ENCODE results near the gene PTF1A. TPM values are rescaled to one million over a fixed set of nuclear protein-coding genes. Genes with fewer than 3 reads are reported as not detected.

Gene PTF1A
- total and polyA plus RNA-seq, 2 experiments from 2014 or later, result not detected

DNA sequence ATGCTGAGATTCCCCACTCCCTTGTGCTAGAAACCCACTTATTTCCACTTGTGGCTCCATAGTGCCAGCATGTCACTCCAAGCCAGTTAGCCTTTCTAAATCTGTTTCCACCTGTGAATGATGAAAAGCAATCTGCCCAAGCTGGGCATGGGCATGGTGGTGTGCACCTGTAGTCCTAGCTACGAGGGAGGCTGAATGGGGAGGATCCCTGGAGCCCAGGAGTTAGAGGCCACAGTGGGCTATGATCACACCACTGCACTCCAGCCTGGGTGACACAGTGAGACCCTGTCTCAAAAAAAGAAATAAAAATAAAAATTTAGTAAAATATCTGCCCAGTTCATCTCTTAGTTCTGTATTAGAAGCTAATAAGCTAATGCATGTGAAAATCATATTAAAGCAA, 5.0 kb upstream of the PTF1A start:
- H3K27me3 ChIP-seq, result peaks cover 70% of the 10 kb centered on the region
- H3K27ac ChIP-seq, result no peak overlapping the region

DNA sequence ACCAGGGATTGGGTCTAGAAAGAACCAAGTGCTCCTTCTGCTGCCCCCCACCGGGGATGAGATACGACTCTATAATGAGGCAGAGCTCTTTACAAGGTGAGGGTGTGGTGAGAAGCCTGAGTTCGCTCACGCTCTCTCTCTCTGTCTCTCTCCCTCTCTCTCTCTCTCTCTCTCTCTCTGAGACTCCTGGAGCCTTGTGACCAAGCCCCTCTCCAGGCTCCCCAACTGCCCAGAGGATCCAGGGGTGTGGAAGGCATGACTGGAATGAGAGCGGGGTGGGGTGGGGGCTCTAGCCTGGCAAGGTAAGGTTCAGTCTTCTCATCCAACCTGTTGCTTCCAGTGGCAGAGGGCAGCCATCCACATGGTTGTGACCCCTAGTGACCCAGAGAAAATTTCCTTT, 3.1 kb upstream of the PTF1A start:
- no peak overlapping the region for H2AFZ ChIP-seq
- no peaks in the 10 kb centered on the region for H4K20me1 ChIP-seq (ENCODE audit: insufficient read depth, poor library complexity, severe bottlenecking)
- no peaks in the 10 kb centered on the region for H3K79me2 ChIP-seq
- TF ChIP-seq EZH2 (IDR thresholded peaks at IDR 0.05; ENCODE audit: borderline replicate concordance) (no peak), EZH2phosphoT487 (IDR thresholded peaks at IDR 0.05; ENCODE audit: low read depth, severe bottlenecking, unreplicated experiment) (no peak)
- TF ChIP-seq, protein P1, sequence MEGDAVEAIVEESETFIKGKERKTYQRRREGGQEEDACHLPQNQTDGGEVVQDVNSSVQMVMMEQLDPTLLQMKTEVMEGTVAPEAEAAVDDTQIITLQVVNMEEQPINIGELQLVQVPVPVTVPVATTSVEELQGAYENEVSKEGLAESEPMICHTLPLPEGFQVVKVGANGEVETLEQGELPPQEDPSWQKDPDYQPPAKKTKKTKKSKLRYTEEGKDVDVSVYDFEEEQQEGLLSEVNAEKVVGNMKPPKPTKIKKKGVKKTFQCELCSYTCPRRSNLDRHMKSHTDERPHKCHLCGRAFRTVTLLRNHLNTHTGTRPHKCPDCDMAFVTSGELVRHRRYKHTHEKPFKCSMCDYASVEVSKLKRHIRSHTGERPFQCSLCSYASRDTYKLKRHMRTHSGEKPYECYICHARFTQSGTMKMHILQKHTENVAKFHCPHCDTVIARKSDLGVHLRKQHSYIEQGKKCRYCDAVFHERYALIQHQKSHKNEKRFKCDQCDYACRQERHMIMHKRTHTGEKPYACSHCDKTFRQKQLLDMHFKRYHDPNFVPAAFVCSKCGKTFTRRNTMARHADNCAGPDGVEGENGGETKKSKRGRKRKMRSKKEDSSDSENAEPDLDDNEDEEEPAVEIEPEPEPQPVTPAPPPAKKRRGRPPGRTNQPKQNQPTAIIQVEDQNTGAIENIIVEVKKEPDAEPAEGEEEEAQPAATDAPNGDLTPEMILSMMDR (IDR thresholded peaks at IDR 0.05; ENCODE audit: poor library complexity), result no peak
- H3K36me3 ChIP-seq (replicated peaks; ENCODE audit: insufficient read depth, low read depth), result no peaks in the 10 kb centered on the region
- 30% methylated on average over 5 of the region's 5 CpGs for WGBS (ENCODE audit: low lambda C conversion rate, missing lambda C conversion rate)
- H3K9me2 ChIP-seq (replicated peaks; ENCODE audit: insufficient read depth), result no peaks in the 10 kb centered on the region
- H3K4me3 ChIP-seq, result no peak overlapping the region
- H3K27me3 ChIP-seq, result peaks cover 66% of the 10 kb centered on the region
- no peak for DNase-seq (ENCODE audit: low spot score)
- H3K9me3 ChIP-seq (ENCODE audit: low read depth), result no peaks in the 10 kb centered on the region
- H3K4me2 ChIP-seq, result no peak overlapping the region
- no peak overlapping the region for H3K27ac ChIP-seq
- H3K4me1 ChIP-seq (ENCODE audit: insufficient read depth), result no peaks in the 10 kb centered on the region

More for the DNA sequence above, 5.0 kb upstream of the PTF1A start:
- TF ChIP-seq EZH2phosphoT487 (IDR thresholded peaks at IDR 0.05; ENCODE audit: low read depth, severe bottlenecking, unreplicated experiment) (no peak), EZH2 (IDR thresholded peaks at IDR 0.05; ENCODE audit: borderline replicate concordance) (no peak)
- TF ChIP-seq, protein P1 (IDR thresholded peaks at IDR 0.05; ENCODE audit: poor library complexity), result no peak
- Histone ChIP-seq H3K9me3 (ENCODE audit: low read depth) (no peaks in the 10 kb centered on the region), H4K20me1 (ENCODE audit: insufficient read depth, poor library complexity, severe bottlenecking) (no peaks in the 10 kb centered on the region), H3K4me3 (no peak overlapping the region), H2AFZ (no peak overlapping the region), H3K4me2 (no peak overlapping the region), H3K9me2 (replicated peaks; ENCODE audit: insufficient read depth) (no peaks in the 10 kb centered on the region), H3K79me2 (no peaks in the 10 kb centered on the region), H3K4me1 (ENCODE audit: insufficient read depth) (no peaks in the 10 kb centered on the region), H3K36me3 (replicated peaks; ENCODE audit: insufficient read depth, low read depth) (no peaks in the 10 kb centered on the region)
- DNase-seq (ENCODE audit: low spot score), result no peak
- WGBS (ENCODE audit: low lambda C conversion rate, missing lambda C conversion rate), result 80% methylated on average over 1 of the region's 1 CpG

DNA sequence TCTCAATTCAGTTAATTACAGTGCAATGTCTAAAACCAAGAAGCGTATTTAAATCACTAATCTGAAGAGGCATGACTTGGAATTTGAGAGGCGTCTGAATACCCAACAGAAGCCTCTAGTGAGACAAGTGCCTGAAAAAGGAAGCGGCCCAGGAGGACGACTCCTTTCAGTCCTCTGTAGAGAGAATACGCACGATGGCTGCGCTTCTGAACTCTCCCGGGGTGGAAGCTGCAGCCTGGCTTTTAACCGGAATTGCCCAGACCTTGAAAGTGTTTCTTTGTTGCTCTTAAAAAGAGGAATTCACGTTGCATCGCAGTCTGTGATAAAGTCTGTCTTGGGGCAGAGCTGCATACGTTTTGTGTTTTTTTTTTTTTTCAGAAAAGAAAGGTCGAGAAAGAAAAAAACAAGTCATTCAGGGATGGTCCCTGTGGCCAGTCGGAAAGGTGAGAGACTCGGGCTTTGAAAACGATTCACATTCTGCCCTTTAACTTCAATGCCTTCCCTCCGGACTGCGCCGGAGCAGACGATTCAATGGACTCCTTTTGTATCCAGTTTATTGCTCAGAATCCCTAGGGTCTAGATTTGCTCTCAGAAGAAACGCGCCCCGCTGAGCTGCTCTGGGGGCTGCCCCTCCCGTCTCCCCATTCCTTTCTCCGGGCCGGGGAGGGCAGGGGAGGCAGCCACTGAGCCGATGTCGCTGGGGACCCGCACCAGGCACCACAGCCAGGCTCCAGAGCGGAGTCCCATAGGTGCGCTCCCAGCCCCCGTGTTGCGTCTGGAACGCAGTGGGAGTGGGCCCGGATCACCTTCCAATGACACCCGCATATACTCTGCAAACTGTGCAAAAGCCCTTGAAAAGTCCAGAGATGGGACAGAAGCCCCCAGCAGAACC, 994 bp upstream of the PTF1A start:
- no peak for DNase-seq (ENCODE audit: low spot score)
- Histone ChIP-seq H2AFZ (no peak overlapping the region), H3K9me2 (replicated peaks; ENCODE audit: insufficient read depth) (no peaks in the 10 kb centered on the region), H3K9me3 (ENCODE audit: low read depth) (no peaks in the 10 kb centered on the region), H3K36me3 (replicated peaks; ENCODE audit: insufficient read depth, low read depth) (no peaks in the 10 kb centered on the region), H4K20me1 (ENCODE audit: insufficient read depth, poor library complexity, severe bottlenecking) (no peaks in the 10 kb centered on the region), H3K79me2 (no peaks in the 10 kb centered on the region), H3K27ac (no peak overlapping the region), H3K4me3 (no peak overlapping the region), H3K4me2 (peak overlapping the region; percentile 70), H3K27me3 (peaks cover 82% of the 10 kb centered on the region), H3K4me1 (ENCODE audit: insufficient read depth) (no peaks in the 10 kb centered on the region)
- TF ChIP-seq EZH2phosphoT487 (IDR thresholded peaks at IDR 0.05; ENCODE audit: low read depth, severe bottlenecking, unreplicated experiment) (no peak), EZH2 (IDR thresholded peaks at IDR 0.05; ENCODE audit: borderline replicate concordance) (peak; percentile 48)
- TF ChIP-seq, protein P1 (IDR thresholded peaks at IDR 0.05; ENCODE audit: poor library complexity), result no peak
- WGBS (ENCODE audit: low lambda C conversion rate, missing lambda C conversion rate), result 6% methylated on average over 36 of the region's 36 CpGs

Data from hepatocyte (in vitro differentiated cells).